ENCODE data around the gene STXBP6. TPM values are rescaled to one million over a fixed set of nuclear protein-coding genes. Genes with fewer than 3 reads are reported as not detected.

STXBP6 gene
- polyA plus RNA-seq, 1 donor from 2014 or later: 14.6 TPM

DNA sequence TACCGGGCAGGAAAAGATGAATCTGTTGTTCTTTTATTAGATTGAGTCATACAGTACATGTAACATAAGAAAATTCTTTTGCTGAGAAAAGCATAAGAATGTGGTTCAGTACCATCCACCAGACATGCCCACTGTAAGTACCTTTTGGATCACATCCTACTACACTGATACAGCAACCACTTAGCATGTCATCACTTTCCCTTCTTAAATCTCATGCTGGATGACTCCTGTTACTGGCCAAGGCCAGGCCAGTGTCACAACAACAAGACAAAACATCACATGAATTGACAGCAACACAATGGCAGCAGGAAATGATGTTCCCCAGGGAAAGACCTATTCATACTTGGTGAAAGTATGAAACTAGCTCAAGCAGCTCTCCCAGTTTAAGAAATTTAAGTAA is 46.4 kb downstream of the STXBP6 start:
- Histone ChIP-seq H3K79me2 (replicated peaks; ENCODE audit: insufficient read depth, low read length) (no peaks in the 10 kb centered on the region), H3K4me2 (ENCODE audit: low read length) (no peak overlapping the region), H3K36me3 (ENCODE audit: insufficient read depth, low read length) (no peaks in the 10 kb centered on the region), H3K9me3 (ENCODE audit: low read length) (no peaks in the 10 kb centered on the region), H3K9me2 (ENCODE audit: insufficient read depth, low read length) (no peaks in the 10 kb centered on the region), H3K27me3 (ENCODE audit: insufficient read depth, low read depth, low read length) (no peaks in the 10 kb centered on the region), H3K4me3 (ENCODE audit: low read length) (no peak overlapping the region), H3F3A (ENCODE audit: insufficient read depth, low read length, poor library complexity, severe bottlenecking) (no peaks in the 10 kb centered on the region), H3K27ac (ENCODE audit: low read length) (no peak overlapping the region), H3K9ac (ENCODE audit: low read length) (no peak overlapping the region), H2AFZ (ENCODE audit: low read depth, low read length) (no peak overlapping the region), H4K20me1 (ENCODE audit: insufficient read depth) (no peaks in the 10 kb centered on the region)
- TF ChIP-seq CTCF (IDR thresholded peaks at IDR 0.05; ENCODE audit: poor library complexity, severe bottlenecking): no peak
- no peak for TF ChIP-seq TAF1 (IDR thresholded peaks at IDR 0.05; ENCODE audit: low read depth)
- peak; percentile 70 for TF ChIP-seq POLR2AphosphoS5 (IDR thresholded peaks at IDR 0.05)
- TF ChIP-seq EP300 (conservative IDR thresholded peaks at IDR 0.05; ENCODE audit: poor library complexity, severe bottlenecking): peak; percentile 56
- no peak for TF ChIP-seq REST (IDR thresholded peaks at IDR 0.05; ENCODE audit: borderline replicate concordance)
- no peak for TF ChIP-seq MXI1 (conservative IDR thresholded peaks at IDR 0.05; ENCODE audit: poor library complexity, severe bottlenecking)
- TF ChIP-seq SMC3 (conservative IDR thresholded peaks at IDR 0.05; ENCODE audit: poor library complexity): no peak
- TF ChIP-seq EZH2 (IDR thresholded peaks at IDR 0.05; ENCODE audit: borderline replicate concordance, insufficient read depth, low read length, poor library complexity, severe bottlenecking): no peak
- no peak for TF ChIP-seq RAD21 (conservative IDR thresholded peaks at IDR 0.05)

DNA sequence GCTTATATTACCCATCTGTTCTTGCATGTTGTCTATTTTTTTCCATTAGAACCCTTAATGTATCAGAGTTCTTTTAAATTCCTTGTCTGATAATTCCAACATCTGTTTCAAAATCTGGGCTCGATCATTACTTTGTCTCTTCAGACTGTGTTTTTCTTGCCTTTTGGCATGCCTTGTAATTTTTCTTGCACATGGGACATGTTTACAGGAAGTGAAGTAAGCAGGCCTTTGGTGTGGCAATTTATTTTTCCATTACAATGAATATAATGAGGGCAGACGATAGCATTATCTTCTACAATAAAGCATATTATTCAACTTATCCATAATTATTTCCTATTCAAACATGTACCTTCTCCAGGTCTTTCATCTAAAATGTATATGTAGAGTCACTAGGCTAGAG is 48.3 kb downstream of the STXBP6 start:
- H3K9me3 ChIP-seq (ENCODE audit: low read length): no peaks in the 10 kb centered on the region
- H3K9me2 ChIP-seq (ENCODE audit: insufficient read depth, low read length): no peaks in the 10 kb centered on the region
- H2AFZ ChIP-seq (ENCODE audit: low read depth, low read length): no peak overlapping the region
- no peaks in the 10 kb centered on the region for H4K20me1 ChIP-seq (ENCODE audit: insufficient read depth)
- no peaks in the 10 kb centered on the region for H3K36me3 ChIP-seq (ENCODE audit: insufficient read depth, low read length)
- no peak overlapping the region for H3K4me2 ChIP-seq (ENCODE audit: low read length)
- no peaks in the 10 kb centered on the region for H3K79me2 ChIP-seq (replicated peaks; ENCODE audit: insufficient read depth, low read length)
- H3K9ac ChIP-seq (ENCODE audit: low read length): no peak overlapping the region
- TF ChIP-seq EZH2 (IDR thresholded peaks at IDR 0.05; ENCODE audit: borderline replicate concordance, insufficient read depth, low read length, poor library complexity, severe bottlenecking) (no peak), SMC3 (conservative IDR thresholded peaks at IDR 0.05; ENCODE audit: poor library complexity) (no peak), EP300 (conservative IDR thresholded peaks at IDR 0.05; ENCODE audit: poor library complexity, severe bottlenecking) (no peak), REST (IDR thresholded peaks at IDR 0.05; ENCODE audit: borderline replicate concordance) (no peak), CTCF (IDR thresholded peaks at IDR 0.05; ENCODE audit: poor library complexity, severe bottlenecking) (no peak)
- H3K4me3 ChIP-seq (ENCODE audit: low read length): no peak overlapping the region
- no peak overlapping the region for H3K27ac ChIP-seq (ENCODE audit: low read length)
- no peaks in the 10 kb centered on the region for H3F3A ChIP-seq (ENCODE audit: insufficient read depth, low read length, poor library complexity, severe bottlenecking)
- H3K27me3 ChIP-seq (ENCODE audit: insufficient read depth, low read depth, low read length): no peaks in the 10 kb centered on the region

Measured in neural cell (in vitro differentiated cells).